EH (cell line): Measurements from ENCODE around the gene DPPA4.
"Not testable (repeated sequence)": the region's sequence is repeated elsewhere in the genome, so short reads cannot be mapped to it uniquely, and the experiment has no call there.

ENCODE experiments used
- DNase-seq: peaks from one replicate; pipeline ENCODE4 v3.0.0-alpha.2; 2015; ENCODE audit warnings: low read depth

The DPPA4 gene, protein sequence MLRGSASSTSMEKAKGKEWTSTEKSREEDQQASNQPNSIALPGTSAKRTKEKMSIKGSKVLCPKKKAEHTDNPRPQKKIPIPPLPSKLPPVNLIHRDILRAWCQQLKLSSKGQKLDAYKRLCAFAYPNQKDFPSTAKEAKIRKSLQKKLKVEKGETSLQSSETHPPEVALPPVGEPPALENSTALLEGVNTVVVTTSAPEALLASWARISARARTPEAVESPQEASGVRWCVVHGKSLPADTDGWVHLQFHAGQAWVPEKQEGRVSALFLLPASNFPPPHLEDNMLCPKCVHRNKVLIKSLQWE

DNA sequence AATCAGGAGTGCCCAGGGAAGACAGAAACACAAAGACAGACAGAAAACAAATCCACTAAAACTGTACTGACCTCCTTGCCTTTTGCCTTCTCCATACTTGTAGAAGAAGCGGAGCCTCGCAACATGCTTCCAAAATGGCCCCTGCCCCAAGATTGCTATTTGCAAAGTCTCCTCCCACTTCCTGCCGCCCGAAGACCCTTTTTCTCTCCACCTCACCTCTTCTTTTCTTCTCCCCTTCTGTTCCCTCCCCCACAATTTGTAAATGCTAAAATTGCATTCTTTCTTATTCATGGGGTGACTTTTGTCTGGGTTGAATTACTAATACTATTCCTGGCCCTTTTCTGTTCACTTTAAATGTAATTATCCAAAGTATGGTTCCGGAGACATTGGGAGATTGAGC lies at the start of gene DPPA4:
DPPA4 (minus strand) TSS at position 154 of the 400 bp plus-strand sequence; CDS start at position 125, 29 bp downstream.
- DNase-seq: no peak

DNA sequence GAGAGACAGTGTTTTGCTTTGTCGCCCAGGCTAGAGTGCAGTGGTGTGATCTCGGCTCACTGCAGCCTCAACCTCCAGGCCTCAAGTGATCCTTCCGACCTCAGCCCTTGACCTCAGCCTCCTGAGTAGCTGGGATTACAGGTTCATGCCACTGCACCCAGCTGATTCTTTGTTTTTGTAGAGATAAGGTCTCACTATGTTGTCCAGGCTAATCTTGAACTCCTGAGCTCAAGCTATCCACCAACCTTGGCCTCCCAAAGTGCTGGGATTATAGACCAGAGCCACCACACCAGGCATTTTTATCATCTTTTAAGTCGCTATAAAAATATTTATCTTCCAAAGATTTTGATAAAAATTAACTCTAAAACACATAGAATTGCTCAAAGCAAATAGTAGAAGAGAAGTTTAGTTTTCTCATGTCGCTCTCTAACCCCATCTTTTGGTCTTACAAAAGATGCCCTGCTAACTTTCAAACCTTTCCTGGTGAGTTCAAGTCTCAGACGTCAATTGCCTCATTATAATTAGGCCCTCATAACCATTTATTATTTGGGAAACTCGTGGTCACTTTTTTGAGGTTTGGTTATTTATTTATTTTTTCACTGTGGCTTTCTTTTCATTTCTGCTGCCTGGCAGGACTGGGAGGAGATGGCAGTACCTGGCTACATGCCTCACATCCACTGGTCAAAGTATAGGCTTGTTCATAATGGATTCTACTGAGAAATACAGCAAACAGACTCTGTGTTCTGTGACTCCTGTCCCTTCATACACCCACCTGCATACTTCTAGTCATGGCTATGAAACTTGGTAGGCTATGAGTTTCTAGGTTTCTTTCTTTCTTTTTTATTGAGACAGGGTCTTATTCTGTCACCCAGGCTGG lies 48.3 kb upstream of the DPPA4 start:
- no peak for DNase-seq

DNA sequence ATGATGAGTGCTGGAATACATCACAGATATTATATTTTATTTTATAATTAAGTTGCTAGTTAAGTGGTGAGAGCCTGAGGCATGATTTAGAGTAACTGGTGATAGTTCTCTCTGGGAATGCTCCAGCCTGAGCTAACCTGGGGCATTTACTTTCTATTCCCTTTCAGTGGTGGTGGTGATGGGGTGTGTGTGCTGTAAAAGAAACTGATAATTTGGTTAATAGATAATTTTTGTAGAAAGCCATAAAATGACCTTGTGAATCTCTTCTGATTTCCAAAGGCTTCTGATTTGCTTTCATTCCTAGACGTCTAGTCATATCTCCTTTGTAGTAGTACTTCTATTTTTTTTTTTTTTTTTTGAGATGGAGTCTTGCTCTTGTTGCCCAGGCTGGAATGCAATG lies 46.8 kb upstream of the DPPA4 start:
- DNase-seq: no peak

DNA sequence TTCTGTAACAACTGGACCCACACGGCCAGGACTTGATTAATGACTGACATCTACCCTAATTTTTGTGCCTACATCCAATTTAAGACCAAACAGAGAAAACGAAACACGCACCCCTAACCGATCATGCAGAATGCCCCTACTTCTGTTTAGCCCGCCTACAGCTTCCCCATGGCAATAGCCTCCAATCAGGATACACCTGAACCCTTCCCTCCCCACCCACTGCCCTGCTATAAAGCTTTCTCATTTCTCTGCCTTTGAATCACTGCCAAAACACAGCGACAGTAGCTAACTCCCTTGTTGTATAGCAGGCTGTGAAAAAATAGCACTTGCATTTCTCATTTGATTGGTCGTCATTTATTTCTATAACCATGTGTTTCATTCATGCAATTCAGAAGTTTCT lies 45.2 kb upstream of the DPPA4 start:
- no peak for DNase-seq

DNA sequence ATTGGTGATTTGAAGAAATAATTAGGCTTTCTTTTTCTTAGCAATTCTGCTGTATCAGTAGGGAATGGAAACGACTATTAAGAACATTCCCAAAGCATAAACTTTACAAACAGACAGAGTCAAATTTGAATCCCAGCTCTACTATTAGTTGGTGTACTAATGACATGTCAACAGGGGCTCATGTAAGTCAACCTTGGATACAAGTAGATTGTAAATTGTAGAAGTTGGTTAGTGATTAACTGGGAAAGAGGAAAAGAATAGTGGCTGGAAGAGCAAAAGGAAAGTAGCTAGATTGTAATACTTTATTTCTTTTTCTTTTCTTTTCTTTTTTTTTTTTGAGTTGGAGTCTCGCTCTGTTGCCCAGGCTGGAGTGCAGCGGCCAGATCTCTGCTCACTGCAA lies 38.6 kb upstream of the DPPA4 start:
- no peak for DNase-seq

DNA sequence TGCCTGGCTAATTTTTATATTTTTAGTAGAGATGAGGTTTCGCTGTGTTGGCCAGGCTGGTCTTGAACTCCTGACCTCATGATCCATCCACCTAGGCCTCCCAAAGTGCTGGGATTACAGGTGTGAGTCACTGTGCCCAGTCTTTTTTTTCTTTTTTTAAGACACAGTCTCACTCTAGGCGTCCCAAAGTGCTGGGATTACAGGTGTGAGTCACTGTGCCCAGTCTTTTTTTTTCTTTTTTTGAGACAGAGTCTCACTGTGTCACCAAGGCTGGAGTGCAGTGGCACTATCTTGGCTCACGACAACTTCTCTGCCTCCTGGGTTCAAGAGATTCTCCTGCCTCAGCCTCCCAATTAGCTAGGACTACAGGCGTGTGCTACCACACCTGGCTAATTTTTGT lies 37.1 kb upstream of the DPPA4 start:
- not testable (repeated sequence) for DNase-seq

DNA sequence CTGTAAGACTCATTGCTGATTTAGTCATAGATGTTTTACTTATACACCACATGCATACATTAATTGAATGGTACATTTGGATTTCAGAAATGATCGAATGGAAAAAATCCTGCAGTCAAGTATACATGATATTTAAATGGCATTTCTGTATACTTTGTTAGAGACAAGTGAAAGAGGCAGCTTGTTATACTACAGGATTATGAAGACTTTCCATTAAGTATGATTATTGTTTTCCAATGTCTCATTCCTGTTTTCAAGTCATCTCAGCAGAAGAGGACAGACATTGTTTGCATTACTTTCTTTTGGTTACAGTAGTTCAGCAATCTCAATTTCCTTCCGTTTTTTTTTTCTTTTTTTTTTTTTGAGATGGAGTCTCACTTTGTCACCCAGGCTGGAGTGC lies 36.6 kb upstream of the DPPA4 start:
- DNase-seq: no peak

DNA sequence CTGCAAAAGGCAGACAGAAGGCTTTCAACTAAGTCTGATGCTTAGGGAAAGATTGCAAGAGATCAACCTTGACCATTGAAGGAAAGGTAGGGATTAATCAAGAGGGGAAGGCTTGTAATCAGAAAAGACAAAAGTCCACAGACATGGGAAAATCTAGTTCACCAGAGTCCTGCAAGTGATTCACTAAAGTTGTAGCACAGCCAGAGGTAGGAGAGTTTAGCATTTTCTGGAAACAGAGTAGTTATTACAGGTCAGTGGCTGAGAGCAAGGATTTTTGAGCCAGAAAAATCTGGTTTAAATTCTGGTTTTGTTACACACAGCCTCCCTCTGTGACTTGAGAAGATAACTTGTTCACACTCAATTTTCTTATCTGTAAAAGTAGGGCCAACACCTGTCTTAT lies 35.3 kb upstream of the DPPA4 start:
- DNase-seq: no peak

DNA sequence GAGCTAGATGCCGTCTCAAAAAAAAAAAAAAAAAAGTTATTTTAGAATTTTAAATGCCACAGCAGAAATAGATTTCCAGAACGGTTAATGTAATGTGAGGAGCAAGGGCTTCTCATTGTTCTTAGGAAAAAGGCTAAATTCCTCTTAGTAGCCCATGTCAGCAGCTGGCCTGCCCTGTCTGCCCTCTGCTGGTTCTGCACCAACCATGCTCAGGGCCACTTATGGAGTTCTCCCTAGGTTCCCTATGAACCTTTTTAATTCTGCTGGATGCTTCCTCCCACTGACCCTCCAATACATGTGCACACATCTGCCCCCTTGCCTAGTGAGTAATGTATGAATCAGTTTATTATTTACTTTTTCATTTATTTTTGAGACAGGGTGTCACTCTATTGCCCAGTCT lies 32.2 kb upstream of the DPPA4 start:
- DNase-seq: no peak

DNA sequence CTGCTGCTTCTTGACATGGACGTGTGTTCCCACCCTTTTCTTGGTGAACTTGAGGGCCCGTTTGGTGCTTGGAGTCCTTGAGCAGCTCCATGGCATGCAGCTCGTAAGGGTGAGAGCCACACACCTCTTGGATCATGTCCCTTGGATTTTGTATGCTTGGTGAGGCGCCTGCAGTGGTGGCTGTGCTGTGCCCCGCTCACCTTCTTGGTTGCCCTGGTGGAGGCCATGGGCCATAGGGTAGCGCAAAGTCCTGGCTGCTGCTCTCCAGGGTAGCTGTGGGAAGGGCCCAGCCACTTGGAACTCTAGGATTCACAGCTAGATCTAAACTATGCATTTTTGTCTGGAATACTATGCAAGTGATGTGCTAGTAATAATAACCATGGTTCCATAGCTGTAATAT lies 26.7 kb upstream of the DPPA4 start:
- no peak for DNase-seq

DNA sequence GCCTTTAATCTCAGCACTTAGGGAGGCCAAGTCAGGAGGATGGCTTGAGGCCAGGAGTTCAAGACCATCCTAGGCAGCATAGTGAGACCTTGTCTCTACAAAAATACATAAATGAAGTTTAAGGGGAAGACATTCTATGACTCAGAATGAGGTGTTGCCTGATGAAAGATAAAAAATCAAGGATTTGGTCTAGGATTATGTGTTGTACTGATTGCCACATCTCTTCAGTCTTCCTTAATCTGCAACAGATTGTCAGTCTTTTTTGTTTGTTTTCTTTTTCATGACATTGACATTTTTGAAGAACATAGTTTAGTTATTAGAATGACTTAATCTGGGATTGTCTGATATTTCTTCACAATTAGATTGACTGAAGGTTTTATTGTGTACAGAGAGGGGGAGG lies 26.3 kb upstream of the DPPA4 start:
- DNase-seq: no peak

DNA sequence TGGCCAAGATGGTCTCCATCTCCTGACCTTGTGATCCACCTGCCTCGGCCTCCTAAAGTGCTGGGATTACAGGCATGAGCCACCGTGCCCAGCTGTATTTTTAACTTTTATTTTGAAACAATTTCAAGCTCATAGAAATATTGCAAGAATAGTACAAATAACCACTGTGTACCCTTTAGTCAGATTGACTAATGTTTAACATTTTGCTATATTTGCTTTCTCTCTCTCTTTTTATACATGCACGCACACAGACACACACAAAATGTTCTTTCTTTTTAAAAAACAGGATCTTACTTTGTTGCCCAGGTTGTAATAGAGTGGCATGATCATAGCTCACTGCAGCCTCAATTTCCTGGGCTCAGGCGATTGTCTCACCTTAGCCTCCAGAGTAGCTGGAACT lies 25.5 kb upstream of the DPPA4 start:
- DNase-seq: no peak

DNA sequence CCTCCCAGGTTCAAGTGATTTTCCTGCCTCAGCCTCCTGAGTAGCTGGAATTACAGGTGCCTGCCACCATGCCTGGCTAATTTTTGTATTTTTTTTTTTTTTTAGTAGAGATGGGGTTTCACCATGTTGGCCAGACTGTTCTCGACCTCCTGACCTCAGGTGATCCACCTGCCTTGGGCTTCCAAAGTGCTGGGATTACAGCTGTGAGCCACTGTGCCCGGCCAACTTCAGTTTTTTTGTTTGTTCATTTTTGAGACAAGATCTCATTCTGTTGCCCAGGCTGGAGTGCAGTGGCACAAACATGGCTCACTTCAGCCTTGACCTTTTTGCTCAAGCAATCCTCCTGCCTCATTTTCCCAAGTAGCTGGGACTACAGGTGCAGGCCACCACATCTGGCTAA lies 21.5 kb upstream of the DPPA4 start:
- DNase-seq: not testable (repeated sequence)

DNA sequence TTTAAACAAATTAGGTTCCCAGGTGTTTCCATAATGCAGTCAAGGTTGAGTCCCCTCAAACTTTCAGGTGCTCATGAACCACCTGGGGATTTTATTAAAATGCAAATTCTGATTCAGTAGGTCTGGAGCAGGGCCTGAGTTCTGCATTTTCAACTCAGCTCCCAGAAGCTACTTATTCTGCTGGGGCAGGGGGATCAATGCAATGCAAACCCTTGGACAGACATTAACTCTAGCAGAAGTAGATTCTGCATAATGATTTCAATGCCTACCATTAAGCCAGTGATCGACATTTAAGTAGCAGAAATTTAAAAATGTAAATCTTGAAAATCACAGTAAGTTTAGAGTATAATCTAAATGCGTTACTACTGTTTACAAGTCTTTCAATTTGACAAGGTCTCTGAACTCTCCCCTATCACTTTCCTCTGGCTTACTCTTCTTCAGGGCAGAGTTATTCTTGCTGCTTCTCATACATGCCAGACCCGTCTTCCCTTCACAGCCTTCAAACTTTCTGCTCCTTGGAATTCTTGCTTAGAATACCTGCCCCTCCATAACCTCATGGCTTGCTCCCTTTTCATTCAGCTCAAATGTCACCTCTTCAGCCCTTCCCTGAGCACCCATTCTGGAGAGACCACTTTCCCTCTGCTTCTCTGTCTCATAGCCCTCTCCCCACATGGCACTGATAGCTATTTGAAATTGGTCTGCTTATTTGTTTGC lies 19.3 kb upstream of the DPPA4 start:
- DNase-seq: no peak

DNA sequence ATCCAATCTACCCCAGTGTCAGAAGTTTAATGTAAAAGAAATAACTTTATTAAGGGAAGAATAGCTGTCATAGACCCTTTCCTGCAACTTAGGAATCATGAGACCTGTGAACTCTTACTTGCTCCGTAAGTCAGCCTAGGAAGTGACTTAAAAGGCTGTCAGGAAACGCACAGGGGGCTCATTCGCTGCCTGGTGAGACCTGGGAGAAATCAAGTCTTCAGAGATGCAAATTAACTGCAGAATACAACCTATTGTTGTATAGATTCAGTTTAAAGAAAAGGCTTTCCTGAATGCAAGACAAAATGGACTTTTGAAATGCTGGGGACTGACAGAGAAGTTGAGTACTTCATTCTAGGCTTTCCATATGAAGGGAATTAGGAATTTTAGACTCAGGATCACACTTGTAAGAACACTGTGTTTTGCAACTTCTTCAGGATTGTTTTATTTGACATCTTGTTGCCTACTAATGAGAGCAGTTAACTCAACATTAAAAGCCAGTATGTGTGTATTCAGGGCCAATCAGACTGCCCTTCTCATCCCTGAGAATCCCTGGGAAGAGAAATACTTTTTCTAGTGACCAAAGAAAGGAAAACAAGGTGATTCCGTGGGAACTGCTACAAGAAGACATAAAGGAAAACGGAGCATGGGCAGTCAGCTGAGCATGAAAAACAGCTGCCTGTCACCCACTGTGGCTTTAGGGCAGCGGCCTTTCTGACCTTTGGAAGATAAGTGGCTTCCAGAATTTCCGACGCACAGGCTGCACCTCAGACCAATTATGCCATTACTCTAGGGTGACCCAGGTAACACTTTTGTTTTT lies 18.5 kb upstream of the DPPA4 start:
- DNase-seq: no peak

DNA sequence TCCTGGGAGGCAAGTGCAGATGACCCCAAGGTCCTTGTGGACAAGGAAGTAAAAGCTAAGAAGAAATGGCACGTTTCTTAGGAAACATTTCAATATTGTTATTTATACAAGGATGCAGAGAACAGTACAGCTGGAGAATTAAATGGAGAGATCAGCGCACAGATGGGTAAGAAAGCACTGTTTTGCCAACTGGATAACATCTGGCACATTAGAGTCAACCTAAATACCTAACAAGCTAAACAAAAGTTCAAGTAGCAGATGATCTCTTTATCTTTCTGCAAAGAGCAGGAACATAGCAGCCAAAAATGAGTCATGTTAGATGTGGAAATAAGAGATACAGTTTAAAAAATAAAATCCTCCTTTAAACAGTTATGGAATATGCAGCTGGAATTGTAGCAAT lies 15.7 kb upstream of the DPPA4 start:
- no peak for DNase-seq

DNA sequence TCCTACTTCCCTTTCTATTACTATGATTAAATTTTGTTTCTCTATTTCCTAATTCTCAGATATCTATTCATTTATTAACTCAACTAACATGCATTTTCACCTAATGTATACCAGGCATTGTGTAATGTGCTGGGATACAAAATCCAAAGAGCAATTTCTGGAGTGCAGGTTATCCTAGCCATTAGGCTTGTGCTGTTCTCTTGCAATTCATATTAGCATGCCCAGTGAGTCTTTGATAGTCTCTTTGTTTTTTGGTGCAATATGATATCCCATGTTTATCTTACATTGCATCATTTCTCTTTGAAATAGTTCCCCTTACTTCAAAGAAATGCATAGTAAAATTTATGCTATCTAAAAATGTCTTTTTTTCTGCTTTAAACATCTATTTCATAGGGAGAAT lies 13.9 kb upstream of the DPPA4 start:
- DNase-seq: no peak

DNA sequence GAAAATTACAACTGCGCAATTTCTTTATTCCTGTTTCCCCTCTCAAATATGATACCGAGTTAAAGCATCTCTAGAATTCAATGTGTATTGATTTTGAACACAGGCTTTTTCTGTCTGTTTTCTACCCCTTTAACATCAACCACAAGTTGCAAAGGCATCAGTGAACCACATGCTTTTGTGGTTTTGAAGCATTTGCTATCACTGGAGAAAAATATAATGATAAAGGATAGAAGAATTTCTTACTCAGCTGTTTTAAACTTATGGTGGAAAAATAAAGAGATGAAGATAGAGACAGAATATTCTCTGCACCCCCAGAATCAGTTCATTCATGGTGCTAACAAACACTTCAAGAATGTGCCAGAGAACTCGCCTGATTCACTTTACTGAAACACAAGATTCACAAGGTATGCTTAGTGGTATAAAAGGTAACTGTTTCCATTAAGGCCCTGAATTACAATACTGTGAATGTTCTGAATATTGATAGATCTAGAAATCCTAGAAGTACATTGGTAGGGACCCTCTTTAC lies 9.5 kb upstream of the DPPA4 start:
- no peak for DNase-seq

DNA sequence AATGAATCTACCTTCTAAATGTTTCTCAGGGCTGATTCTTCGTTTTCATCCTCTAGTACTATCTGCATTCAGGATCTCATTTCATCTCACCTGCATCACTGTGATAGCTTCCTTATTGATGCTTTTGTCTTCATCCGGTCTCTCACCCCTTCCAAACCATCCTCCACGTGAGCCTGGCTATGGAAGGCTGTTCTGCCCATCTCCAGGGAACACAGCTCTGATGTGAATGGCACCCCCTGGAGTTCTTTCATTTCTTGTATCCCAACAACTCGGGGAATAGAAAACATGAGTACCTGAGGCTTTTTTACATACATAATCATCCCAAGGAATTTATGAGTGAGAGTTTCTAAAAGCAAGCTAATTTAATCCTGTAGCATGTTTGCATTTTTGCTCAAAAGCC lies 8.8 kb upstream of the DPPA4 start:
- no peak for DNase-seq

DNA sequence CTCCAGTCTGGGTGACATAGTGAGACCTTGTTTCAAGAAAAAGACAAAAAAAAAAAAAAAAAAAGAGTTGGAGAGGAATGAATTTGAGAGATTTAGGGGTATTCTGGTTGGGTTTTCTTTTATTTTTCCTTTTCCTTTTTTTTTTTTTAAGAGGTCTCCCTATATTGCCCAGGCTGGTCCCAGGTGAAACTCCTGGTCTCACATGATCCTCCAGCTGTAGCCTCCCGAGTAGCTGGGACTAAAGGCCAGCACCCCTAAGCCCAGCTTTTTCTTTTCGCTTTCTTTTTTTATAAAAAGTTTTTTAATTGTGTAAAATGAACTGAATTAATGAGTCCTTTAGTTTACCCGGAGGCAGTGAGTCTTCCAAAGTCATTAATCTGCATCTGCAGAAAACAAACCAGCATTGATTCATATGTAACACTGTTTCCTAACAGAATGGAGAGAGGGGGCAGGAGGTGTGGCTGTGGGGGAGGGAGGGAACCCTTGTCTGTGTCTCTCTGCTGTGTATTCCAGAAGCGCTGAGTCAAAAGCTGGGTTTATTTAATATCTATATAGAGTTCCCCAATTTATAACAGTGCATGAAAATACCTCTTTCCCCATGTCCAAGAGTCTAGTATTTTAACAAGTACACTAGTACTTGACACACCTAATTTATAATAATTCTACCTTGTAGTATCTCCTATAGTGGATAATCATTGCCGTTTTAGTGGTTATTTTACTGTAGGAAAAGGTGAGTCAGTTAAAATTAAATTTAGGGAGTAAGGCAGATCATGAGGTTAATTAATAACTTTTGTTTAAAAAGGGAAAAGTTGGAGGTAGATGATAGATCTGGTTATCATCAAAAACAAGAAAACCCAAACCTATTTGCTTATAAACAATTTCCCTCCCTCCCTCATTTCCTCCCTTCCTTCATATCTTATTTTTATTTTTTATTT lies 2.6 kb upstream of the DPPA4 start:
- no peak for DNase-seq

DNA sequence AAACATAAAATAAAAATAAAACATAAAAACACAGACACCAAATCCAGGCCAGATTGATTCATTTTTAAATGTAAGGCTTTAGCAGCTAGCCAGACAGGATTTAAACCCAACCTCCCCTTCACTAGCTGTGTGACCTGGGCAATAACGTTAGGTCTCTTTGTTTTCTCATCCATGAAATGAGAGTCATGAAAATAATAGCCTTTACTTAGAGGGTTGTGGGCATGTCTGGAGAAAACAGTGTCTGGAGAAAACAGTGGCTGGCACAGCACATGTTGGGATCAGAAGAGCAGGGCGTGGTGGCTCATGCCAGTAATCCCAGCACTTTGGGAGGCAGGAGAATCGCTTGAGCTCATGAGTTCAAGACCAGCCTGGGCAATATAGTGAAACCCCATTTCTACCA lies 1.9 kb upstream of the DPPA4 start:
- no peak for DNase-seq
